Skeletal muscle tissue (tissue), 4 donors: ENCODE data around the gene KRTAP10-4. TPM values are rescaled to one million over a fixed set of nuclear protein-coding genes. Genes with fewer than 3 reads are reported as not detected.

Experiments used
- H3K27ac ChIP-seq: one replicate; pipeline ENCODE4 v1.7.0; 2013; ENCODE audit warnings: mild to moderate bottlenecking, low read depth, low read length, inconsistent platforms
- H3K27me3 ChIP-seq, 3 donors: one replicate each; pipeline ENCODE4 v1.7.0; 2013; ENCODE audit warnings: low read length in 3 of 3; ENCODE audit not compliant: control insufficient read depth in 3 of 3, insufficient read depth in 3 of 3
- H3K36me3 ChIP-seq, 3 donors: one replicate each; pipeline ENCODE4 v1.7.0; 2013; ENCODE audit warnings: low read length in 3 of 3; ENCODE audit not compliant: control insufficient read depth in 3 of 3, insufficient read depth in 3 of 3
- H3K4me1 ChIP-seq, 3 donors: one replicate each; pipeline ENCODE4 v1.7.0; 2013; ENCODE audit warnings: low read length in 3 of 3, mild to moderate bottlenecking in 3 of 3; ENCODE audit not compliant: control insufficient read depth in 3 of 3, insufficient read depth in 3 of 3
- H3K4me3 ChIP-seq, 3 donors: one replicate each; pipeline ENCODE4 v1.7.0; 2013; ENCODE audit warnings: low read length in 3 of 3
- H3K9ac ChIP-seq, 3 donors: one replicate each; pipeline ENCODE4 v1.7.0; 2013; ENCODE audit warnings: low read length in 3 of 3, mild to moderate bottlenecking in 3 of 3, moderate library complexity in 2 of 3, low read depth in 1 of 3
- H3K9me3 ChIP-seq, 3 donors: one replicate each; pipeline ENCODE4 v1.7.0; 2013; ENCODE audit warnings: low read length in 3 of 3; ENCODE audit not compliant: control insufficient read depth in 3 of 3
- total RNA-seq: library from RNA; depleted of rRNA; stranded (reverse); fragments of >200 nt; gene quantifications from one replicate; pipeline ENCODE4 v1.2.3, GENCODE V29; 2014
- donor health status: Osteomylitis.

The KRTAP10-4 gene
- total RNA-seq, 1 donor from 2014 or later, result not detected

DNA sequence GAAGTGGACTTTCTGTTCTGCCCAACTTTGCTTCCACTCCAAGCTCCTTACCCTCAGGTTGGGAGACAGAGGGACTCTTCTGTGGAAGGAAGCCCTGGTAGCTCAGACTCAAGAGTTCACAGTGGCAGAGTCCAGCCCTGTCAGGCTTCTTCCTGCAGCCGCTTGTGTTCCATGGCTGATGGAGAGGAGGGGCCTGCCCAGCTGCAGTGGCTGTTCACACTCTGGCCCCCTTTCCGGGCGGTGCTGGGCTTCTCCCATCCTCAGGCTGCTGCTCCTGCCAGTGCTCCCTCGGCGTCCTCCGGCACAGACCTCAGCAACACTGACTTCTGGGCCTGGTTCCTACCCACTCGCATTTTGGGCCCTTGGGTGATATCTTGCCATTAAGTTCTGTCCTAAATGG is 37.6 kb upstream of the KRTAP10-4 start:
- Histone ChIP-seq H3K4me3 (no peak overlapping the region), H3K4me1 (no peaks in the 10 kb centered on the region), H3K27ac (no peak overlapping the region), H3K27me3 (peaks cover 29 to 51% (median 49%) of the 10 kb centered on the region in 3 donors), H3K9ac (no peak overlapping the region), H3K36me3 (no peaks in the 10 kb centered on the region), H3K9me3 (no peaks in the 10 kb centered on the region)

DNA sequence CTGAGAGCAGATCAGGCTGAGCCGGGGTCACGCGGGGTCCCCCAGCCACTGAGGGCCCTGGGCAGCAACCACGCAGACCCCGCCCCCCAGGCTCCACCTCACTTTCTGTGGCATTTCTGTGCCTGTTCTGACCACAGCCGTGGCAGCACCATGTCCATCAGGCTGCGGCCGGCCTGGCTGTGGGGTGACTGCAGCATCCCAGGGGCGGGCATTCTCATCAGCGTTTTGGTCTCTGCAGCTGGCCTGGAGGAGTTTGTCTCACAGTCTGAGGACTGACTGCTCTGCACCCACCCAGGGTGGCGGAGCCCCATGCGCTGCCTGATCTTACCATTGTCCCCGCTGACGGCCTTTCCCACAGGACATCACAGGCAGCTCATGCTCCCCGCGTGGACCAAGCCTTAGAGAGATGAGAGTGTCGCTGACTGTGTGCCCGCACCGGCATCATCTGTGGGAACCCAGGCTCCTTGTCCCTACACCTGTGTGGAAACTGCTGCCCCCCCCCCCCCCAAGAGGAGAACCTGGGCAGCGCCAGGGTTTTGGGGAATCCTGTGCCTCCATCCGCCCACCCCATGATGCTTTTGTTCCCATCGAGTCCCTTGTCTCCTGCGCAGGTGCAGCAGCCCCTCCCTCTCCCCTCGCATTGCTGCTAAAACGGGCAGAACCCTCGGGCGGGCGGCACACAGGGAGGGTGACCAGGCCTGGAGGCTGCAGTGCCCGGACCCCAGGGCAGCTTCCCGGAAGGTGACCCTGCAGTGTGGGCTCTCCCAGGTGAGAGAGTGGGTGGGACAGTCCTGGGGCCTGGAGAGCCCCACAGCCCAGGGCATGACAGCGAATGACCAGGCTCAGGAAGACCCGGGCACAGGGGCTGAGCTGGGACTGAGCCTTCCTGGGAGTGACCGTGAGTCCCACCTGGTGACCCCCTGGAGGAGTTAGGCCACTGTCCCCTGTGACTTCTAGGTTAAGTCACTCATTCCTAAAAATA is 35.3 kb upstream of the KRTAP10-4 start:
- no peak overlapping the region for H3K9ac ChIP-seq

DNA sequence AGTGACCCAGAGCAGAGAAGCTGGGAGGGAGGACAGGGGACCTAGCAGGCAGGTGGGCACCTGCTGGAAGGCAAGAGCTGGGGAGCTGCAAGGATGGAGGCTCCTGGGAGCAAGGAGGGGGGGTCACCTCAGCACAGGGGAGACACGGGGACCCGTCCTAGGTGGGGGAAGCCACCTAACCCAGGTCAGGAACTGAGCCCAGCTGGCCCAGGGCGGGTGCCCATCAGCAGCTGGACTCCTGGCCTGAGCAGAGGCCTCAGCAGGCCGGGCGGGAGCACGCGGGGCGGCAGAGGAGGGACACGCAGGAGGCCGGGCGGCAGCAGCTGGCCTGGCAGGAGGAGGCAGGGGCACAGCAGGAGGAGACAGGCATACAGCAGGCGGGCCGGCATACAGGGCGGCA is 34.5 kb upstream of the KRTAP10-4 start:
- Histone ChIP-seq H3K9ac (no peak overlapping the region), H3K9me3 (peaks cover 0 to 6% (median 2%) of the 10 kb centered on the region in 3 donors), H3K36me3 (no peaks in the 10 kb centered on the region), H3K27me3 (peaks cover 15 to 41% (median 25%) of the 10 kb centered on the region in 3 donors), H3K4me3 (no peak overlapping the region), H3K4me1 (no peaks in the 10 kb centered on the region), H3K27ac (no peak overlapping the region)

More for the DNA sequence above, 35.3 kb upstream of the KRTAP10-4 start:
- Histone ChIP-seq H3K4me3 (no peak overlapping the region), H3K27me3 (peaks cover 15 to 45% (median 29%) of the 10 kb centered on the region in 3 donors), H3K27ac (no peak overlapping the region), H3K36me3 (no peaks in the 10 kb centered on the region), H3K9me3 (peaks cover 0 to 6% (median 2%) of the 10 kb centered on the region in 3 donors), H3K4me1 (no peaks in the 10 kb centered on the region)

DNA sequence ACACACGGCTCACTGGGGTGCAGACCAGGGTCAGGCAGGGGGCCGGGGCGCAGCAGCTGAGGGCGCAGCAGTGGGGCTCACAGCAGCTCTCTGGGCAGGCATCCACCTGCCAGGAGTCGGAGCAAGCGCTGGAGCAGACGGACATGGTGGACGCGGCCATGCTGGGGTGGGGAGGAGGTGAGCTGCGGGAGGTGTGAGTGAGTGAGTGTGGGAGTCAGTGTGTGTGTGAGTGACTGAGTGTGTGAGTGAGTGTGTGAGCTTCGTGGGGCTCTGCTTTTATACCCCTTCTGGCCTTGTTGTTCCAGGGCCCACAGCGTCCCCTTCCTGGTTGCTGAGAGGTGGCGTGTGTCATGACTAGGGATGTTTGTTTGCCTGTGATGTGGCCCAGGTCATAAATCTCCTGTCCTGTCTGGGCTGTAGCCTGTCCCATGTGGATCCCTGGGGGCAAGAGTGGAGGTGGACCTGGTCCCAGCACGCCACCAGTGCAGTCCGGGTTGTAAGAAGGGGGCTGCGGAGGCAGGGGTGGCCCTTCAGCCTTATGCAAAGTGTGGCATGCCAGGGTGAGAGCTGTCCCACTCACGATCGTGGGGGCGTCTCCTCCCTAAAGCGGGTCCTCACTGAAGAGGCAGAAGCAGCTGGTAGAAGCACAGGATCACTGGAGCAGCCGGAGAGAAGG is 33.4 kb upstream of the KRTAP10-4 start, which contains the start of gene KRTAP10-1:
KRTAP10-1 (minus strand) TSS at position 205 of the 676 bp plus-strand sequence; CDS start at position 160, 45 bp downstream.
- H3K36me3 ChIP-seq, result no peaks in the 10 kb centered on the region
- H3K4me3 ChIP-seq, result no peak within 1 kb of the TSS
- peaks cover 0 to 6% (median 2%) of the 10 kb centered on the region in 3 donors for H3K9me3 ChIP-seq
- H3K9ac ChIP-seq, result no peak within 1 kb of the TSS
- H3K27me3 ChIP-seq, result peaks cover 15 to 39% (median 20%) of the 10 kb centered on the region in 3 donors
- no peak within 1 kb of the TSS for H3K27ac ChIP-seq
- no peaks in the 10 kb centered on the region for H3K4me1 ChIP-seq

DNA sequence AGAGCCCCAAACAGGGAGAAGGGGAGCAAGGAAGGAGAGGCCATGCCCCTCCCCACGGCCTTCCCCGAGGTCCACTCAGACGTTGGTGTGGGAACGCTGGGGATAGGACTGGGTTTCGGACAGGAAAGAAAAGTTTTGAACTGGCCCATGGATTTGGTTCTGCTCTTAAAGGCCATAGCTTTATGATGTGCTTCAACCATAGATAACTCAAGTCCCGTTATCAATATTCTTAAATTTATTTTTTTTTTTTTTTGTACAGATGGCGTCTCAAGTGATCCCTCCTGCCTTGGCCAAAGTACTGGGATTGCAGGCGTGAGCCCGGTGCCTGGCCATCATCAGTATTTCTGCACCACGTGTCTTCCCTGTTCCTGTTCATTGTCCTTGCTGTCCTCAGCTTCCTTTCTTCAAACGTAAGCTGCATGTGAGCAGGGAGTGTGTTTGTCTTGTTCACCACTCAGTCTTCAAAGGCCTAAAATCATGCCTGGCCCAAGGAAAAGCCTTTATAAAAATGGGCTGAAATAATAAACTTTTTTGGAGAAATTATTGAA is 32.7 kb upstream of the KRTAP10-4 start:
- Histone ChIP-seq H3K27ac (no peak overlapping the region), H3K9ac (no peak overlapping the region), H3K4me3 (no peak overlapping the region), H3K27me3 (peaks cover 15 to 39% (median 20%) of the 10 kb centered on the region in 3 donors), H3K4me1 (no peaks in the 10 kb centered on the region), H3K36me3 (no peaks in the 10 kb centered on the region), H3K9me3 (peaks cover 0 to 6% (median 2%) of the 10 kb centered on the region in 3 donors)

DNA sequence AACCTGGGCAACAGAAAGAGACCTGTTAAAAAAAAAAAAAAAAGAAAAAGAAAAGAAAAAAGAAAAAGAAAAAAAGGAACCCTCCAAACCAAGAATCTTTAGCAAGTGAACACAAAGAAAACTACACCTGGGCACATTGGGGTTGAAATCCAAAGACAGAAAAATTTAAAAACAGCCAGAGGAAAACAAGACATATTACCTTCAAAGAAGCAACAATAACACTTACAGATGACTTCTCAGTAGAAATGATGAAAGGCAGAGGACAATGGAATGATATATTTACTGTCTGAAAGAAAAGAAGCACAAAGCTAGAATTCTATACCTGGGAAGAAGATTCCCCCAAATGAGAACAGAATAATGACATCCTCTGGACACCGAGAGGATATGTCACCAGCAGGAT is 30.8 kb upstream of the KRTAP10-4 start:
- no peaks in the 10 kb centered on the region for H3K4me1 ChIP-seq
- H3K9me3 ChIP-seq, result peaks cover 0 to 7% (median 6%) of the 10 kb centered on the region in 3 donors
- no peak overlapping the region for H3K9ac ChIP-seq
- H3K27me3 ChIP-seq, result peaks cover 17 to 37% (median 25%) of the 10 kb centered on the region in 3 donors
- no peak overlapping the region for H3K4me3 ChIP-seq
- no peaks in the 10 kb centered on the region for H3K36me3 ChIP-seq
- no peak overlapping the region for H3K27ac ChIP-seq

DNA sequence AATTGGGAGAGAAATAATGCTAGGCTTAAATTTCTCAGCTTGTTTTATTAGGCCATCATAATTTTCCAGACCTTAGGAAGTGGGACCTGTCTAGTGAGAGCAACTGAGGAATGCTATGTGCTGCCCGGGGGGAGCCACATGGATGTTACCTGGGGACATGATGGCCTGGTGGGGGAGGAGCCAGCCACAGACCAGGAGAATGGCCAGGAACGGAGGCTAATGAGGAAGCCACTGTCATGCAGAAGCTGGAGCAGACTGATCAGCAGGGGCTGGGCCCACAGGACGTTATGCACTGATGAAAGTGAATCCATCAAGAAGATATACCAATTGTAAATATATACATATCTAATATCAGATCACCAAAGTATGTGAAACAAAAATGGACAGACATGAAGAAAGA is 29.0 kb upstream of the KRTAP10-4 start:
- Histone ChIP-seq H3K4me1 (no peaks in the 10 kb centered on the region), H3K27ac (no peak overlapping the region)

DNA sequence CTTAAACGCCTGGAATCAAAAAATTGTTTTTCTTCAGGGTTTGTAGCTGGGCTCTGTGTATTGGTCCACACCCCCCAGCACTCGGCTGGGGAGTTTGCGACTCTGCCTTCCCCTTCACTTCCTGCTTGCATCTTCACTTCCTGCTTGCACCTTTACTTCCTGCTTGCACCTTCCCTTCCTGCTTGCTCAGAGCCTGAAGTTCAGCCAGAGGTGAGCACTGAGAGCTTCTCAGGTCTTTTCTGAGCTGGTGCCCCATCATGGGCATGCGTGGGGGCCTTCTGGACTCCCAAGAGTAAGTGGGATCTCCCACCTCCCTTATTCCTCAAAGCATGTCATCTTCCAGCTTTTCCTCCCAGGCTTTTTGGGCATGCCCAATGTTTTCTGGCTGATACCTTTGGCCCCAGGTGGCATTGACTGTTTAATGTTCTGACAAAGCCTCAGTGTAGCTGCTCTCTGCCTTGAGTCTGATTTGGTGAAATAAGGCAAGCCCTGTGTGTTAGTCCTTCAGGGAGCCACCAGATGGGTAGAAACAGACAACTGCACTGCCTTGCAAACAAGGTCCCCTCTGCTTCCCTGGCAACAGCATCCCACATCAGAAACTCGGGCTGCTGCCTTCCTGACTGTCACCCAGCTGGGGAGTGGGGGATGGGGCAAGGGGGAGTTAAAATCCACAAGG is 25.7 kb upstream of the KRTAP10-4 start:
- Histone ChIP-seq H3K36me3 (no peaks in the 10 kb centered on the region), H3K27ac (no peak overlapping the region), H3K9me3 (peaks cover 0 to 6% (median 2%) of the 10 kb centered on the region in 3 donors), H3K27me3 (peaks cover 32 to 47% (median 37%) of the 10 kb centered on the region in 3 donors), H3K9ac (no peak overlapping the region), H3K4me3 (no peak overlapping the region), H3K4me1 (no peaks in the 10 kb centered on the region)

More for the DNA sequence above, 29.0 kb upstream of the KRTAP10-4 start:
- Histone ChIP-seq H3K27me3 (peaks cover 21 to 37% (median 31%) of the 10 kb centered on the region in 3 donors), H3K9me3 (peaks cover 0 to 7% (median 6%) of the 10 kb centered on the region in 3 donors), H3K4me3 (no peak overlapping the region), H3K36me3 (no peaks in the 10 kb centered on the region), H3K9ac (no peak overlapping the region)

DNA sequence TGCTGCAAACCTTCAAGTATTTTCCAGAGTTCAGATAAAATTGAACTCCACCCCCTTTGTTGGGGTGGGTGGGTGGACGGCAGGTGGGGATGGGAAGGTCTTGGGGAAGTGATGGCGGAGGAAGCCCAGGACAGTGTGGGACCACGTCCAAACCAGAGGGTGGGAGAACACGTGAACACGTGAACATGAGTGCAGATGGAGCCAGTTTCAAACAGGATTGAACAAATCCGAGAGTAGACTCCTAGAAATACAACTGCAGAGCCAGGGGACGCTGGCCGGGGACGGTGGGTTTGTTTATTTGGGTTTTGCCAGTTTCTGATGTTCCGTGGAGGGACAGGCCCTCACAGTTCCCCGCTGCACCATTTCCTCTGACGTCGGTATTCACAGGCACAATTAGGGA is 25.1 kb upstream of the KRTAP10-4 start:
- peaks cover 35 to 49% (median 40%) of the 10 kb centered on the region in 3 donors for H3K27me3 ChIP-seq

More for the DNA sequence above, 25.1 kb upstream of the KRTAP10-4 start:
- Histone ChIP-seq H3K4me3 (no peak overlapping the region), H3K9me3 (peaks cover 0 to 6% (median 0%) of the 10 kb centered on the region in 3 donors), H3K4me1 (no peaks in the 10 kb centered on the region), H3K9ac (no peak overlapping the region), H3K27ac (no peak overlapping the region), H3K36me3 (no peaks in the 10 kb centered on the region)
